OCI-LY7 (cell line): ENCODE measurements around the gene SMIM24. TPM values are rescaled to one million over a fixed set of nuclear protein-coding genes. Genes with fewer than 3 reads are reported as not detected.

ENCODE experiments used
- BruUV-seq: library from RNA; stranded (reverse); fragments of 400-500 nt; replicated peaks from 2 replicates; lab custom pipeline; 2021; lab: Mats Ljungman, UMichigan
- CTCF ChIA-PET: fragments of 300-600 bp; sonication (Branson Sonifier 250); formaldehyde crosslinking; loops from one replicate; lab custom pipeline; 2022; ENCODE audit warnings: antibody characterized with exemption; ENCODE audit not compliant: unreplicated experiment; lab: Charles Lee
- POLR2A ChIA-PET: fragments of 300-600 bp; sonication (Branson Sonifier 250); formaldehyde crosslinking; loops from one replicate; lab custom pipeline; 2022; ENCODE audit warnings: antibody characterized with exemption; lab: Charles Lee
- DNase-seq: peaks from one replicate; pipeline ENCODE4 v3.0.0-alpha.2; 2015; ENCODE audit warnings: low spot score
- H2AFZ ChIP-seq: fragments of 200-600 bp; sonication (generic), shearing (Covaris generic); 2 replicates; pipeline ENCODE4 v1.6.1; 2014; ENCODE audit warnings: mild to moderate bottlenecking, antibody characterized with exemption, low read length, moderate library complexity
- H3K27ac ChIP-seq: fragments of 200-600 bp; sonication (generic); 2 replicates; pipeline ENCODE4 v1.5.1; 2014; ENCODE audit warnings: mixed run types, low read depth, mild to moderate bottlenecking, moderate library complexity, low read length, inconsistent platforms; ENCODE audit not compliant: poor library complexity, severe bottlenecking
- H3K36me3 ChIP-seq: fragments of 200-600 bp; sonication (generic); 2 replicates; pipeline ENCODE4 v1.6.1; 2014; ENCODE audit warnings: mild to moderate bottlenecking, antibody characterized with exemption, low read length, moderate library complexity, mixed read lengths; ENCODE audit not compliant: insufficient read depth
- H3K4me1 ChIP-seq: fragments of 200-600 bp; sonication (generic); 2 replicates; pipeline ENCODE4 v1.5.1; 2014; ENCODE audit warnings: mild to moderate bottlenecking, low read length; ENCODE audit not compliant: insufficient read depth, poor library complexity, severe bottlenecking
- H3K4me2 ChIP-seq: fragments of 200-600 bp; sonication (generic); 2 replicates; pipeline ENCODE4 v1.6.1; 2014; ENCODE audit warnings: mild to moderate bottlenecking, low read length
- H3K4me3 ChIP-seq: fragments of 200-600 bp; sonication (generic); 2 replicates; pipeline ENCODE4 v1.5.1; 2014; ENCODE audit warnings: mild to moderate bottlenecking, low read depth, low read length; ENCODE audit not compliant: poor library complexity, severe bottlenecking
- H3K79me2 ChIP-seq: fragments of 200-600 bp; sonication (generic); 2 replicates; pipeline ENCODE4 v1.6.1; 2016; ENCODE audit warnings: low read depth, mild to moderate bottlenecking, low read length, moderate library complexity, mixed read lengths; ENCODE audit not compliant: insufficient read depth
- H3K9me2 ChIP-seq: fragments of 200-600 bp; sonication (generic); 2 replicates; pipeline ENCODE4 v1.6.1; 2016; ENCODE audit warnings: mild to moderate bottlenecking, low read length, mixed read lengths; ENCODE audit not compliant: insufficient read depth
- H3K9me3 ChIP-seq: fragments of 200-600 bp; sonication (generic); 2 replicates; pipeline ENCODE4 v1.6.1; 2014; ENCODE audit warnings: mild to moderate bottlenecking, mixed run types, low read length, mixed read lengths
- H4K20me1 ChIP-seq: fragments of 200-600 bp; sonication (generic); 2 replicates; pipeline ENCODE4 v1.6.1; 2014; ENCODE audit warnings: mild to moderate bottlenecking, antibody characterized with exemption, low read length, moderate library complexity, mixed read lengths; ENCODE audit not compliant: insufficient read depth
- CTCF ChIP-seq: fragments of 200-600 bp; sonication (generic); conservative IDR thresholded peaks from 2 replicates; pipeline ENCODE4 v1.5.1; 2014; ENCODE audit warnings: mild to moderate bottlenecking, antibody characterized with exemption, low read length, moderate library complexity, mixed read lengths
- EZH2phosphoT487 ChIP-seq: fragments of 200-600 bp; sonication (generic); IDR thresholded peaks from 2 replicates; pipeline ENCODE4 v1.6.1; 2018; ENCODE audit warnings: low read depth, borderline replicate concordance, mild to moderate bottlenecking, mixed run types, antibody characterized with exemption, low read length, moderate library complexity, mixed read lengths
- intact Hi-C: fragments of 100-400 bp; cut with micrococcal nuclease; formaldehyde crosslinking; loops from one replicate; pipeline ENCODE4 v1.10.0; 2022; ENCODE audit not compliant: unreplicated experiment
- total RNA-seq, 2 experiments: library from RNA; depleted of rRNA in 1 of 2; stranded (reverse); fragments of >200 nt in 1 of 2; shearing (Covaris generic) in 1 of 2; gene quantifications; 2 replicates each; pipeline ENCODE4 v1.2.3, GENCODE V29; 2014 to 2022

Gene SMIM24
- total RNA-seq, 2 experiments from 2014 or later: 6.8 to 9.9 TPM

DNA sequence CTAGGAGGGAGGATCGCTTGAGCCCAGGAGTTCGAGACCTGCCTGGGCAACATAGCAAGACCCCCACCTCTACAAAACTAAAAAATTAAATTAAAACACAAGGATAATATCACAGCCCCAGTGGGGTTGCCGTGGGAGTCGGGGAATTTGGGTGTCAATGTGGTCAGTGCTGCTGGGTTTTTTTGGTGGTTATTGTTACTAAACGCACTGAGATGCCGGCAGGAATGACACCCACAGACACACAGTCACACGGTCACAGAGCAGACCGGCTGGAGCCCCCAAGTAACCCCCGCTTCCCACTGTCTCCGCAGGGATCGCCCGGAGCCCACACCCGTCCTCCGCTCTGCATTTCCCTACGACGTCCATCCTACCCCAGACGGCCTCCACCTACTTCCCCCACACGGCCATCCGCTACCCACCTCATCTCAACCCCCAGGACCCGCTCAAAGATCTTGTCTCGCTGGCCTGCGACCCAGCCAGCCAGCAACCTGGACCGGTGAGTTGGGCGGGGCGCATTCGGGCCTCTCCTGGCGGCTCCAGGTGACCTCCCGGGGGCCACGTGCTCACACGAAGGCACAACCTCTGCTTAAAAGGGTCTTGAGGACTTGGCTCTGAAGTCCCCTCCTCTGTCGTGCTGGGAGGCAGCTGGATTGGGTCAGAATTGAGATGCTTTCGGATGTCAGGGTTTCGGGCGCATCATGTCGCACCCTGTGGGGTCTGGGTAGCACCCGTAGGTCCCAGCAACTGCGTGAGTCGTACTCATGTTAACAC, 28.0 kb downstream of the SMIM24 start:
- Histone ChIP-seq H3K27ac (no peak overlapping the region), H3K4me2 (no peak overlapping the region), H3K9me2 (no peaks in the 10 kb centered on the region), H3K79me2 (no peaks in the 10 kb centered on the region), H4K20me1 (no peaks in the 10 kb centered on the region), H3K9me3 (no peaks in the 10 kb centered on the region), H3K36me3 (no peaks in the 10 kb centered on the region), H2AFZ (no peak overlapping the region), H3K4me1 (no peaks in the 10 kb centered on the region), H3K4me3 (no peak overlapping the region)
- ChIA-PET CTCF (no interaction called here), POLR2A (no interaction called here)
- intact Hi-C loops: no loop called here
- TF ChIP-seq EZH2phosphoT487 (no peak), CTCF (no peak)
- BruUV-seq: no TSS peak
- no peak for DNase-seq

DNA sequence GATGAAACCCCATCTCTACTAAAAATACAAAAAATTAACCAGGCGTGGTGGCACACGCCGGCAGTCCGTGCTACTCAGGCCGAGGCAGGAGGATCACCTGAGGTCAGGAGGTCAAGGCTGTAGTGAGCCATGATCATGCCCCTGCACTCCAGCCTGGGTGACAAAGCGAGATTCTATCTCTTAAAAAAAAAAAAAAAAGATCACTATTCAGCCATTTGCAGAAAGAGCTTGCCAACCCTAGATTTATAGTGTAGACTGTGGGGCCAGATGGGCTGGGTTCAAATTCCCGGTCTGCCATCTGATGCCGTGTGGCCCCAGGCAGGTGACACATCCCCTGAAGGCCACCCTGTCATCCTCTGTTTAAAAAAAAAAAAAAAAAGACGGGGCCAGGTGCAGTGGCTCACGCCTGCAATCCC, 28.9 kb downstream of the SMIM24 start:
- no peaks in the 10 kb centered on the region for H3K4me1 ChIP-seq
- no peaks in the 10 kb centered on the region for H3K9me2 ChIP-seq
- H3K4me2 ChIP-seq: no peak overlapping the region
- H2AFZ ChIP-seq: no peak overlapping the region
- no peak for TF ChIP-seq EZH2phosphoT487
- no peak for TF ChIP-seq CTCF
- H3K9me3 ChIP-seq: no peaks in the 10 kb centered on the region
- intact Hi-C loops: no loop called here
- H3K4me3 ChIP-seq: no peak overlapping the region
- no peak for DNase-seq
- no peaks in the 10 kb centered on the region for H4K20me1 ChIP-seq
- no peak overlapping the region for H3K27ac ChIP-seq
- no peaks in the 10 kb centered on the region for H3K36me3 ChIP-seq
- BruUV-seq: no TSS peak
- POLR2A ChIA-PET: interaction anchor here (0.7 kb wide), 1 partner anchor 180 kb away, joined by 3 read pairs; no protein-coding TSS in a partner anchor
- CTCF ChIA-PET: no interaction called here
- H3K79me2 ChIP-seq: no peaks in the 10 kb centered on the region

GRCh38 chr19:3450796-3451411, 29.4 kb downstream of the SMIM24 start:
- no peaks in the 10 kb centered on the region for H4K20me1 ChIP-seq
- DNase-seq: no peak
- no peak overlapping the region for H3K27ac ChIP-seq
- BruUV-seq: no TSS peak
- H2AFZ ChIP-seq: no peak overlapping the region
- no peaks in the 10 kb centered on the region for H3K9me2 ChIP-seq
- ChIA-PET POLR2A (no interaction called here), CTCF (no interaction called here)
- no peak overlapping the region for H3K4me2 ChIP-seq
- no peak for TF ChIP-seq CTCF
- no peak for TF ChIP-seq EZH2phosphoT487
- H3K9me3 ChIP-seq: no peaks in the 10 kb centered on the region
- no peak overlapping the region for H3K4me3 ChIP-seq
- no peaks in the 10 kb centered on the region for H3K79me2 ChIP-seq
- intact Hi-C loops: no loop called here
- no peaks in the 10 kb centered on the region for H3K4me1 ChIP-seq
- no peaks in the 10 kb centered on the region for H3K36me3 ChIP-seq
